ENCODE data around the gene HMGN2. TPM values are rescaled to one million over a fixed set of nuclear protein-coding genes. Genes with fewer than 3 reads are reported as not detected.

The HMGN2 gene
- total RNA-seq, 4 donors from 2014 or later = 105 to 312 (median 243) TPM

DNA sequence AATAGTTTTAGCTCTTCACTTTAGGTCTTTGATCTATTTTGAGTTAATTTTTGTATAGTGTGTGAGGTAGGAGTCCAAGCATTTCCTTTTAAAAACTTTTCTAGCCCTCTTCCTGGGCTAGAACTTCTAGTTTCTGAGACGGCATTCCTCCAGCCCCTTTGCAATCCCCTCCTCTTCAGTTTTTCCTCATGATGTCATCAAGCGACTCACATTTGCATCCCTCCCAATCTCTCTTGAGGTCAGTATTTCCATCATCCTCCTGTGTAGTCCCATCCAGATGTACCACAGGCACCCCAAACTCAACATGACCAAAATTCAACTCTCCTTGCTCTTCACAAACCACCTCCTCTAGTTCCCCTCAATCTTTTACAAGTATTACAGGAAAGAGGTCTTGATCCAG is 10.7 kb downstream of the HMGN2 start:
- intact Hi-C loops (cut with DNase I) = no loop called here
- H3K36me3 ChIP-seq = peaks cover 0 to 18% (median 0%) of the 10 kb centered on the region in 3 donors
- no peak overlapping the region for H3K27ac ChIP-seq
- H3K27me3 ChIP-seq = no peaks in the 10 kb centered on the region
- no peak for TF ChIP-seq POLR2A (IDR thresholded peaks at IDR 0.05)
- WGBS, 2 donors = 74 to 77% methylated on average over 2 of the region's 2 CpGs
- no peak for DNase-seq
- peaks cover 0 to 8% (median 0%) of the 10 kb centered on the region in 3 donors for H3K4me1 ChIP-seq
- no peaks in the 10 kb centered on the region for H3K9me3 ChIP-seq
- H3K4me3 ChIP-seq = no peak overlapping the region

DNA sequence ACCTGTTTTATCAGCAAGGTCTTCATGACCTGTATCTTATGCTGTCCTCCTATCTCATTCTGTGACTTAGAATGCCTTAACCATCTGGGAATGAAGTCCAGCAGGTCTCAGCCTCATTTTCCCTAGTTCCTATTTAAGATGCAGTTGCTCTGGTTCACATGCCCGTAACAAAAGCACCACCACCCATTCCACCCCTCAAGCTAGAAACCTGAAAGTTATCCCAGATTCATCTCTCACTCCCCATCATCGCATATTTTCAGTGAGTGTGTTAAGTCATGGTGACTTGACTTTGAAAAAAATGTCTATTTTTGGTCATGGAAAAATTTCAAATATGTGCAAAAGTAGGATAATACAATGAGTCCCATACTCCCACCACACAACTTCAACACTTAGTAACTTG is 11.7 kb downstream of the HMGN2 start:
- TF ChIP-seq POLR2A (IDR thresholded peaks at IDR 0.05) = no peak
- TF ChIP-seq, protein P1, sequence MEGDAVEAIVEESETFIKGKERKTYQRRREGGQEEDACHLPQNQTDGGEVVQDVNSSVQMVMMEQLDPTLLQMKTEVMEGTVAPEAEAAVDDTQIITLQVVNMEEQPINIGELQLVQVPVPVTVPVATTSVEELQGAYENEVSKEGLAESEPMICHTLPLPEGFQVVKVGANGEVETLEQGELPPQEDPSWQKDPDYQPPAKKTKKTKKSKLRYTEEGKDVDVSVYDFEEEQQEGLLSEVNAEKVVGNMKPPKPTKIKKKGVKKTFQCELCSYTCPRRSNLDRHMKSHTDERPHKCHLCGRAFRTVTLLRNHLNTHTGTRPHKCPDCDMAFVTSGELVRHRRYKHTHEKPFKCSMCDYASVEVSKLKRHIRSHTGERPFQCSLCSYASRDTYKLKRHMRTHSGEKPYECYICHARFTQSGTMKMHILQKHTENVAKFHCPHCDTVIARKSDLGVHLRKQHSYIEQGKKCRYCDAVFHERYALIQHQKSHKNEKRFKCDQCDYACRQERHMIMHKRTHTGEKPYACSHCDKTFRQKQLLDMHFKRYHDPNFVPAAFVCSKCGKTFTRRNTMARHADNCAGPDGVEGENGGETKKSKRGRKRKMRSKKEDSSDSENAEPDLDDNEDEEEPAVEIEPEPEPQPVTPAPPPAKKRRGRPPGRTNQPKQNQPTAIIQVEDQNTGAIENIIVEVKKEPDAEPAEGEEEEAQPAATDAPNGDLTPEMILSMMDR (IDR thresholded peaks at IDR 0.05) = no peak
- no peaks in the 10 kb centered on the region for H3K27me3 ChIP-seq
- 73 to 78% methylated on average over 2 of the region's 2 CpGs for WGBS, 2 donors
- no peak for DNase-seq
- no peak overlapping the region for H3K27ac ChIP-seq
- H3K4me1 ChIP-seq = peaks cover 0 to 8% (median 0%) of the 10 kb centered on the region in 3 donors
- intact Hi-C loops (cut with DNase I) = no loop called here
- no peaks in the 10 kb centered on the region for H3K9me3 ChIP-seq
- H3K4me3 ChIP-seq = no peak overlapping the region
- peaks cover 0 to 11% (median 0%) of the 10 kb centered on the region in 3 donors for H3K36me3 ChIP-seq

DNA sequence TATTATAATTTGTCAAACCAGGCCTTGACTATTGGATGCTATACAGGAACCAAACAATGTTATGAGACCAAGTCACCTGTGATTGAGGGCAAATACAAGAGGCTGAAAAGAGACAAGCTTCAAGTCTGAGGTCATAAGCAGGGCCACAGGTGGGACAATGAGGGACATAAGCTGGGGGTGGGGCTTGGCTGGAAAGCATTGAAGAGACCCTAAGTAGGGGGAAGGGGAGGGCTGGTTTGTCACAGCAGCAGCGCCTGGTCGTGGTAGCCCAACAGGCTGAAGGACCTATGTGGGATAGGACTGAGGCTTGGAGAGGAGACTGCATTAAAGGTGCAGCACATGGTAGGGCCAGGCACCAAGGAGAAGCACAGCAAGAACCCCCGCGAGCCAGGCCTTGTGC is 17.9 kb downstream of the HMGN2 start:
- H3K27ac ChIP-seq = no peak overlapping the region
- no peaks in the 10 kb centered on the region for H3K36me3 ChIP-seq
- no peak for DNase-seq
- no peaks in the 10 kb centered on the region for H3K9me3 ChIP-seq
- WGBS, 2 donors = 96% methylated on average over 4 of the region's 4 CpGs
- intact Hi-C loops (cut with DNase I) = no loop called here
- H3K27me3 ChIP-seq = no peaks in the 10 kb centered on the region
- no peak for TF ChIP-seq POLR2A (IDR thresholded peaks at IDR 0.05)
- TF ChIP-seq, protein P1 (IDR thresholded peaks at IDR 0.05) = no peak
- H3K4me3 ChIP-seq = no peak overlapping the region
- H3K4me1 ChIP-seq = no peaks in the 10 kb centered on the region

DNA sequence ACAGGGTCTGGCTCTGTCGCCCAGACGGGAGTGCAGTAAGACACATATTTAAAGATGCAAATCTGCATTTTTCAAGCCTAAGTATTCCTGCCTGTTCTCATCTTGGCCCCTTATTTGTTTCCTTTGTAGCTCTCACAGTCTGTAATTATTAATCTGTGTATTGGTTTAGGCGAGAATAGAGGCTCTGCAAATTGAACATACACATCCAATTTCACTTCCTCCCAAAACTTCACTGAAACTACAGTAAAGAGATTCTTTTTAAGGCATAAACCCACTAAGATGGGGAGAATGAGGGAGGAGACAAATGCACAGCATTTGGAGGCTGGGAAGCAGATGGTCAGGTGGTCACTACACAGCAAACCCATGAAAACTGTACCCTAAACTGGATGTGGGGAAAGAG is 21.0 kb downstream of the HMGN2 start:
- no peaks in the 10 kb centered on the region for H3K27me3 ChIP-seq
- no peaks in the 10 kb centered on the region for H3K9me3 ChIP-seq
- H3K4me1 ChIP-seq = no peaks in the 10 kb centered on the region
- no peak overlapping the region for H3K4me3 ChIP-seq
- TF ChIP-seq POLR2A (IDR thresholded peaks at IDR 0.05) = no peak
- TF ChIP-seq, protein P1 (IDR thresholded peaks at IDR 0.05) = no peak
- intact Hi-C loops (cut with DNase I) = no loop called here
- H3K36me3 ChIP-seq = no peaks in the 10 kb centered on the region
- WGBS, 2 donors = 51 to 74% methylated on average over 3 of the region's 3 CpGs
- no peak for DNase-seq
- no peak overlapping the region for H3K27ac ChIP-seq

DNA sequence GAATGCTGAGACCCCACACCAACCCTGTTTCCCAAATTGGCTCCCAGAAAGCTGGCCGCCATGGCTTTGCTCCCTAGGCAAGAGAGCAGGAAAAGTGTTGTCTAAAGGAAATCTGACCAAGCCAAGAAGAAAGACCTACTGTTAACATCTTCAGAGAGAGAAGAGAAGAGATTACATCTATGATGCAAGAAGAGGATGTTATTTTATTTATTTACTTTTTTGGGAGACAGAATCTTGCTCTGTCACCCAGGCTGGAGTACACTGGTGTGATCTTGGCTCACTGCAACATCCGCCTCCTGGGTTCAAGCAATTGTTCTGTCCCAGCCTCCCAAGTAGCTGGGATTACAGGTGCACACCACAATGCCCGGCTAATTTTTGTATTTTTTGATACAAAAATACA is 21.7 kb downstream of the HMGN2 start:
- intact Hi-C loops (cut with DNase I) = no loop called here
- H3K36me3 ChIP-seq = no peaks in the 10 kb centered on the region
- 78 to 79% methylated on average over 3 of the region's 3 CpGs for WGBS, 2 donors
- H3K4me3 ChIP-seq = no peak overlapping the region
- no peaks in the 10 kb centered on the region for H3K4me1 ChIP-seq
- no peak overlapping the region for H3K27ac ChIP-seq
- no peak for TF ChIP-seq POLR2A (IDR thresholded peaks at IDR 0.05)
- TF ChIP-seq, protein P1 (IDR thresholded peaks at IDR 0.05) = no peak
- H3K9me3 ChIP-seq = no peaks in the 10 kb centered on the region
- no peaks in the 10 kb centered on the region for H3K27me3 ChIP-seq
- DNase-seq = no peak

DNA sequence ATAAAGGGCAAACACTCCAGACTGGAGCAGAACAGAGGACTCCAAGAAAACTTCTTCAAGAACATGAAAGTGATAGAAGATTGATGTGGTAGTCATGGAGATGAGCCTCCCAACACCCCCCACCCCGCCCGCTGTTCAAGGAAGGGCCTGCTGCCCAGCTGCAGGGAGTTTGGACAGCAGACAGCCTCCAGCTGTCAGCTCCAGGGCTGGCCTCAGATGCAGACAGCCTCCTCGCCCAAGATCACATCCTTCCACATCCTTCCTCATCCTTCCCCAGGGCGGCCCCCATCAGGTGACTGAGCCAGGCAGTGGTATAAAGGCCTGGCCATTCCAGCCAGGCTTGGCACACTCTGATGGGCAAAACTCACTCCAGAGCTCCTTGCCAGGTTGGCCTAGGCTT is 24.6 kb downstream of the HMGN2 start:
- Histone ChIP-seq H3K4me1 (peaks cover 0 to 21% (median 9%) of the 10 kb centered on the region in 3 donors), H3K36me3 (no peaks in the 10 kb centered on the region), H3K27ac (no peak overlapping the region), H3K9me3 (no peaks in the 10 kb centered on the region), H3K4me3 (no peak overlapping the region), H3K27me3 (no peaks in the 10 kb centered on the region)
- DNase-seq = no peak
- intact Hi-C loops (cut with DNase I) = no loop called here
- TF ChIP-seq, protein P1 (IDR thresholded peaks at IDR 0.05) = no peak
- no peak for TF ChIP-seq POLR2A (IDR thresholded peaks at IDR 0.05)
- WGBS, 2 donors = 31 to 46% methylated on average over 2 to 4 of the region's 4 CpGs
